ENCODE data around the gene COL6A2. TPM values are rescaled to one million over a fixed set of nuclear protein-coding genes. Genes with fewer than 3 reads are reported as not detected.
A peak's percentile ranks its signal among the peaks of the same experiment; 100 is the strongest.

The COL6A2 gene
- total RNA-seq, 4 donors from 2014 or later: 321 to 1,200 (median 948) TPM

DNA sequence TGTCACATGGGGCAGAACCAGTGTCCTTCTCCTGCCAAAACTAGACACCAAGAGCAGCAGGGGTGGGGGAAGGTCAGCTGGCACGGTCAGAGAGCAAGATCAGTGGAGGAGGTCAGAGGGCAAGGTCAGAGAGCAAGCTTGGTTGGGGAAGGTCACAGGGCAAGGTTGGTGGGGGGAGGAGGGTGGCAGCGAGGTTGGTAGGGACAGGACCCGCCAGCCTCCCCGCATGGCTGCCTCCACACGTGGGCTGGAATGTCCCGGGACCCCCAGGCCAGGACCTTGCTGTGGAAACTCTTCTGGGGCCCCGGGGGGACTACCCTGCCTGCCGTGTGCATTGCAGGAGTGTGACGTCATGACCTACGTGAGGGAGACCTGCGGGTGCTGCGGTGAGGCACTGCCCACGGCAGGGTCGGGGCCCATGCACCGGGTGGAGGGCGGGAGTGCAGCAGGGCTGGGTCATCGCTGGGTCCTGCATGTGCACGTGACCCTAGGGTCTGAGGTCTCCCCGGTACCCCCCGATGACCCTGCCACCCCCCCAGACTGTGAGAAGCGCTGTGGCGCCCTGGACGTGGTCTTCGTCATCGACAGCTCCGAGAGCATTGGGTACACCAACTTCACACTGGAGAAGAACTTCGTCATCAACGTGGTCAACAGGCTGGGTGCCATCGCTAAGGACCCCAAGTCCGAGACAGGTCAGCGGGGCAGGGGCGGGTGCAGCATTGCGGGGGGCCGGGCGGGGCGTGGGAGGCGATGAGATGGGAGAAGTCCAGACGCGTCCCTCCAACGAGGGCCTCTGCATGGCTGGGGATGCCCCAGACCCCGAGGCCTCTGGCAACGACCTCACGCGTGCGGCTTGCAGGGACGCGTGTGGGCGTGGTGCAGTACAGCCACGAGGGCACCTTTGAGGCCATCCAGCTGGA, 27.3 kb downstream of the COL6A2 start:
- DNase-seq: peak; percentile 29
- H3K4me3 ChIP-seq: no peak overlapping the region
- no peak for TF ChIP-seq POLR2A (IDR thresholded peaks at IDR 0.05)
- no peak for TF ChIP-seq CTCF (IDR thresholded peaks at IDR 0.05)
- no peaks in the 10 kb centered on the region for H3K9me3 ChIP-seq
- no peaks in the 10 kb centered on the region for H3K27me3 ChIP-seq
- no peaks in the 10 kb centered on the region for H3K36me3 ChIP-seq
- H3K27ac ChIP-seq: no peak overlapping the region
- H3K4me1 ChIP-seq: peaks cover 0 to 3% of the 10 kb centered on the region in 2 donors
- intact Hi-C loops (cut with DNase I; ENCODE audit: low total_unique reads): loop anchor here (10.0 kb wide), 1 partner anchor 950 kb away; no protein-coding TSS in a partner anchor

- Histone ChIP-seq H3K27ac (no peak overlapping the region), H3K27me3 (no peaks in the 10 kb centered on the region), H3K4me3 (no peak overlapping the region), H3K9me3 (no peaks in the 10 kb centered on the region), H3K4me1 (peaks cover 0 to 3% of the 10 kb centered on the region in 2 donors), H3K36me3 (no peaks in the 10 kb centered on the region)
- peak in 1 of 2 donors; percentile 26 for DNase-seq
- intact Hi-C loops (cut with DNase I; ENCODE audit: low total_unique reads): loop anchor here (10.0 kb wide), 1 partner anchor 951 kb away; no protein-coding TSS in a partner anchor
- no peak for TF ChIP-seq CTCF (IDR thresholded peaks at IDR 0.05)
- no peak for TF ChIP-seq POLR2A (IDR thresholded peaks at IDR 0.05)
These were observed 28.0 kb downstream of the COL6A2 start for GRCh38 chr21:46125846-46126301.

DNA sequence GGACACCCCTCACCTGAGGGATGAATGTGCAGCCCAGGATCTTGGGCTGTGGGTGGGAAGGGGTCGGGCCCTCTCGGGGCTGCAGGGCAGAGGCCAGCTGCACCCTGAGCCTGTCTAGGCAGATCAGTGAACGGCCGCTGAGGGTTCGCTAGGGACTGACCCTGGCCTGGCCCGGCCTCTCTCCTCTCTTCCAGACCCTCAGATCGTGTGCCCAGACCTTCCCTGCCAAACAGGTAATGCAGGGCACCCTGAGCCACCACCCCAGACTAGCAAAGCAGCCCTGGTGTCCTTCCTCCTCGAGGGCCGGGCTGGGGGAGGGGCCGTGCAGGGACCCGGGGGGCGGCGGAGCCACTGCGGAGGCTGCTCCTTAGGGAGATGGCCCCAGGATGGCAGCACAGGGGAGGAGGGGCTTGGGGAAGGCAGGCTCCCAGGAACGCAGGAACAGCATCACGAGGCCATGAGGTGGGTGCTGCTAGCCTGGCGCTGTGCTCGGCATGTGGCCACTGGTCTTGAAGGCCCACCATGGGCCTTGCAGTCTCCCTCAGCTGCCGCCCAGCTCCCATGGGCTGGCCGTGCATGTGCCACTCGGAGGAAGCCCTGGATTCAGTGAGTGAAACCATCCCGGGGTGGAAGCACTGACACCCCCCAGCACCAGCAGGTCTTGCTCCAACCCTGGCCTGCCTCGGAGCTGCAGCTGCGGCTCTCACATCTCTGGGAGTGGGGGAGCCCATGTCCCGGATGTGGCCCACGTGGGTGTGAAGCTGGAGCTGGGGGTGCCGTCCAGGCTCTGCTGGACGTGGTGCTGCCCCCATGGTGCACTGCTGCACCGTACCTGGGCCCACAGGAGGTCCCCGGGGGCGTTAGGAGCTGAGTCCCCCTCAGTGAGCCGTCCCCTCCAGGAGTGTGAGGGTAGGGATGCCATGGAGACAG, 28.7 kb downstream of the COL6A2 start:
- H3K9me3 ChIP-seq: no peaks in the 10 kb centered on the region
- H3K27ac ChIP-seq: no peak overlapping the region
- no peaks in the 10 kb centered on the region for H3K27me3 ChIP-seq
- peak; percentile 25 to 28 for DNase-seq
- TF ChIP-seq CTCF (IDR thresholded peaks at IDR 0.05): no peak
- no peak for TF ChIP-seq POLR2A (IDR thresholded peaks at IDR 0.05)
- H3K4me1 ChIP-seq: peaks cover 0 to 3% of the 10 kb centered on the region in 2 donors
- no peak overlapping the region for H3K4me3 ChIP-seq
- intact Hi-C loops (cut with DNase I; ENCODE audit: low total_unique reads): loop anchor here (10.0 kb wide), 1 partner anchor 952 kb away; no protein-coding TSS in a partner anchor
- H3K36me3 ChIP-seq: no peaks in the 10 kb centered on the region

- Histone ChIP-seq H3K4me3 (no peak overlapping the region), H3K9me3 (no peaks in the 10 kb centered on the region), H3K4me1 (peaks cover 0 to 3% of the 10 kb centered on the region in 2 donors), H3K27me3 (no peaks in the 10 kb centered on the region), H3K27ac (peak overlapping the region; percentile 32 to 33), H3K36me3 (no peaks in the 10 kb centered on the region)
- DNase-seq: peak; percentile 27 to 29
- intact Hi-C loops (cut with DNase I; ENCODE audit: low total_unique reads): loop anchor here (10.0 kb wide), 1 partner anchor 953 kb away; no protein-coding TSS in a partner anchor
- TF ChIP-seq POLR2A (IDR thresholded peaks at IDR 0.05): no peak
- no peak for TF ChIP-seq CTCF (IDR thresholded peaks at IDR 0.05)
These were observed 29.6 kb downstream of the COL6A2 start for GRCh38 chr21:46127239-46128105.

Measured in uterus (tissue), 4 donors.